Endothelial cell (in vitro differentiated cells): ENCODE data around the gene RIBC1. TPM values are rescaled to one million over a fixed set of nuclear protein-coding genes. Genes with fewer than 3 reads are reported as not detected.

Experiments
- DNase-seq: peaks from one replicate; pipeline ENCODE4 v3.0.0; 2021; ENCODE audit warnings: low spot score
- H3K27ac Mint-ChIP-seq: one replicate; pipeline ENCODE4 v1.8.0; 2021; ENCODE audit warnings: mixed read lengths, inconsistent platforms; ENCODE audit not compliant: unreplicated experiment
- H3K27me3 Mint-ChIP-seq: one replicate; pipeline ENCODE4 v1.8.0; 2021; ENCODE audit warnings: mild to moderate bottlenecking, moderate library complexity, mixed read lengths, inconsistent platforms; ENCODE audit not compliant: unreplicated experiment
- H3K36me3 Mint-ChIP-seq: one replicate; pipeline ENCODE4 v1.8.0; 2021; ENCODE audit warnings: mild to moderate bottlenecking, low read depth, mixed read lengths, inconsistent platforms; ENCODE audit not compliant: unreplicated experiment
- H3K4me1 Mint-ChIP-seq: one replicate; pipeline ENCODE4 v1.8.0; 2021; ENCODE audit warnings: mild to moderate bottlenecking, mixed read lengths, inconsistent platforms; ENCODE audit not compliant: unreplicated experiment
- H3K4me3 Mint-ChIP-seq: one replicate; pipeline ENCODE4 v1.8.0; 2021; ENCODE audit warnings: mild to moderate bottlenecking, mixed read lengths, inconsistent platforms; ENCODE audit not compliant: unreplicated experiment
- H3K9me3 Mint-ChIP-seq: one replicate; pipeline ENCODE4 v1.8.0; 2021; ENCODE audit warnings: mixed read lengths, inconsistent platforms; ENCODE audit not compliant: unreplicated experiment
- CTCF ChIP-seq: fragments of 200-600 bp; sonication (generic); IDR thresholded peaks from one replicate; pipeline ENCODE4 v1.5.0; 2021; ENCODE audit warnings: antibody characterized with exemption; ENCODE audit not compliant: unreplicated experiment
- total RNA-seq: library from RNA; stranded (reverse); fragmentation: NEBNext Ultra II Directional; extraction: Animal tissue kit (Norgen Biotek cat#: 25700); gene quantifications from one replicate; pipeline ENCODE4 v1.2.1, GENCODE V29; 2021; ENCODE audit not compliant: unreplicated experiment

Gene RIBC1
- total RNA-seq, 1 donor from 2014 or later = 0.97 TPM

GRCh38 chrX:53440621-53441517 lies 18.2 kb downstream of the RIBC1 start:
- Mint-ChIP-seq H3K4me1 (peaks cover 6% of the 10 kb centered on the region), H3K36me3 (no peaks in the 10 kb centered on the region), H3K9me3 (no peaks in the 10 kb centered on the region), H3K27me3 (peaks cover 7% of the 10 kb centered on the region), H3K4me3 (peak overlapping the region; percentile 73), H3K27ac (no peak overlapping the region)
- no peak for TF ChIP-seq CTCF
- peak; percentile 3 for DNase-seq

- peaks cover 7% of the 10 kb centered on the region for H3K27me3 Mint-ChIP-seq
- no peak overlapping the region for H3K27ac Mint-ChIP-seq
- no peaks in the 10 kb centered on the region for H3K9me3 Mint-ChIP-seq
These were observed 19.1 kb downstream of the RIBC1 start for GRCh38 chrX:53441531-53442321.

DNA sequence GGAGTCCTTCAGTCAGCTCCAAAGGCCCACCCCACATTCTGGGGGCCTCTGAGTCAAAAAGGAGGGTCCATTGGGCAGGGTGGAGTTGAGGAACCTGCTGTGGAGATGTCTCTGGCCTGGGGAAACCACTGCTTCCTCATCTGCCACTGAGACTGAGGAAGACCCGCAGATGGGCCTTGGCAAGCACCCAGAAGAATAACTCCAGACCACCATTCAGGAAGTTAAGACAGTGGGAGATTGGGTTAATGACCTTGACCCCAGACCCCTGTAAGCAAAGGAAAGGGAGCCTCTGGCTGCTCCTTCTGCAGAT lies 19.6 kb downstream of the RIBC1 start:
- no peak overlapping the region for H3K27ac Mint-ChIP-seq

More at GRCh38 chrX:53441531-53442321, 19.1 kb downstream of the RIBC1 start:
- Mint-ChIP-seq H3K4me3 (peak overlapping the region; percentile 73), H3K4me1 (peaks cover 6% of the 10 kb centered on the region), H3K36me3 (no peaks in the 10 kb centered on the region)
- peak; percentile 65 for DNase-seq
- no peak for TF ChIP-seq CTCF

GRCh38 chrX:53445977-53446376 lies 23.3 kb downstream of the RIBC1 start:
- TF ChIP-seq CTCF = peak; percentile 31
- Mint-ChIP-seq H3K27me3 (peaks cover 2% of the 10 kb centered on the region), H3K9me3 (no peaks in the 10 kb centered on the region), H3K27ac (no peak overlapping the region), H3K4me3 (no peak overlapping the region), H3K36me3 (no peaks in the 10 kb centered on the region), H3K4me1 (no peaks in the 10 kb centered on the region)
- peak; percentile 36 for DNase-seq

More for the DNA sequence above, 19.6 kb downstream of the RIBC1 start:
- TF ChIP-seq CTCF = no peak
- H3K4me3 Mint-ChIP-seq = no peak overlapping the region
- no peaks in the 10 kb centered on the region for H3K36me3 Mint-ChIP-seq
- no peak for DNase-seq
- H3K9me3 Mint-ChIP-seq = no peaks in the 10 kb centered on the region
- peaks cover 6% of the 10 kb centered on the region for H3K4me1 Mint-ChIP-seq
- H3K27me3 Mint-ChIP-seq = peaks cover 7% of the 10 kb centered on the region
